Fibroblast of the aortic adventitia (primary cell): Measurements from ENCODE around the gene SH3TC2. TPM values are rescaled to one million over a fixed set of nuclear protein-coding genes. Genes with fewer than 3 reads are reported as not detected.

Experiments used
- DNase-seq: peaks from one replicate; pipeline ENCODE4 v3.0.0-alpha.2; 2010; ENCODE audit warnings: low read depth
- H3K4me3 ChIP-seq: 2 replicates; pipeline ENCODE4 v1.5.1; 2011; ENCODE audit warnings: low read depth, mild to moderate bottlenecking, control low read depth, low read length, moderate library complexity
- CTCF ChIP-seq: IDR thresholded peaks from 2 replicates; pipeline ENCODE4 v1.5.1; 2011; ENCODE audit warnings: mild to moderate bottlenecking, low read length, control low read depth, inconsistent platforms; ENCODE audit not compliant: insufficient read depth
- total RNA-seq: library from RNA; depleted of rRNA; stranded (reverse); fragments of >200 nt; gene quantifications from 2 replicates; pipeline ENCODE4 v1.2.3, GENCODE V29; 2012; ENCODE audit warnings: low replicate concordance

Gene SH3TC2
- 1.6 and 4.1 TPM in 2 replicates for total RNA-seq

GRCh38 chr5:149063017-149063687 is at the start of gene SH3TC2:
TSS of gene SH3TC2 (minus strand) at chr5:149063062. CDS start at chr5:149063022, 40 bp downstream.
- DNase-seq = peak; percentile 75
- no peak within 1 kb of the TSS for H3K4me3 ChIP-seq
- TF ChIP-seq CTCF = no peak

GRCh38 chr5:149110406-149110805 is 47.5 kb upstream of the SH3TC2 start:
- H3K4me3 ChIP-seq = no peak overlapping the region
- no peak for DNase-seq
- TF ChIP-seq CTCF = no peak

GRCh38 chr5:149108651-149109280 is 45.9 kb upstream of the SH3TC2 start:
- no peak overlapping the region for H3K4me3 ChIP-seq
- peak; percentile 89 for DNase-seq
- TF ChIP-seq CTCF = no peak

- no peak overlapping the region for H3K4me3 ChIP-seq
- no peak for DNase-seq
- TF ChIP-seq CTCF = no peak
Observed at GRCh38 chr5:149100331-149100730, 37.5 kb upstream of the SH3TC2 start.

- H3K4me3 ChIP-seq = no peak overlapping the region
- TF ChIP-seq CTCF = no peak
- no peak for DNase-seq
Observed at GRCh38 chr5:149099920-149100319, 37.1 kb upstream of the SH3TC2 start.

GRCh38 chr5:149094996-149095395 is 32.1 kb upstream of the SH3TC2 start:
- TF ChIP-seq CTCF = no peak
- H3K4me3 ChIP-seq = no peak overlapping the region
- no peak for DNase-seq
